Measurements from ENCODE around the gene BMP2K. TPM values are rescaled to one million over a fixed set of nuclear protein-coding genes. Genes with fewer than 3 reads are reported as not detected.

Gene BMP2K
- total RNA-seq, 2 experiments from 2014 or later, result 43.4 to 61.1 TPM

GRCh38 chr4:78732332-78733104, 43.6 kb upstream of the BMP2K start:
- DNase-seq (ENCODE audit: low spot score), result no peak
- no peaks in the 10 kb centered on the region for H3K9me3 ChIP-seq (ENCODE audit: low read length)

GRCh38 chr4:78734441-78735162, 41.5 kb upstream of the BMP2K start:
- peak overlapping the region; percentile 27; the same call in 1 of the 2 replicates for H2AFZ ChIP-seq (ENCODE audit: low read length)
- BruUV-seq (replicated peaks), result no TSS peak
- no peaks in the 10 kb centered on the region for H4K20me1 ChIP-seq (ENCODE audit: insufficient read depth, low read length)
- DNase-seq (ENCODE audit: low spot score), result peak; percentile 61
- no peaks in the 10 kb centered on the region for H3K36me3 ChIP-seq (ENCODE audit: insufficient read depth, low read length)
- no peaks in the 10 kb centered on the region for H3K9me2 ChIP-seq (ENCODE audit: insufficient read depth, low read length)
- TF ChIP-seq CTCF (conservative IDR thresholded peaks at IDR 0.05; ENCODE audit: low read length) (no peak), EZH2phosphoT487 (IDR thresholded peaks at IDR 0.05; ENCODE audit: borderline replicate concordance, low read depth, low read length) (no peak)
- intact Hi-C loops (cut with micrococcal nuclease; ENCODE audit: unreplicated experiment), result no loop called here
- no peak overlapping the region for H3K27ac ChIP-seq (ENCODE audit: low read depth, low read length, poor library complexity, severe bottlenecking)
- no peaks in the 10 kb centered on the region for H3K9me3 ChIP-seq (ENCODE audit: low read length)
- CTCF ChIA-PET (ENCODE audit: unreplicated experiment), result interaction anchor here (1.0 kb wide), 1 partner anchor 7 kb away, joined by 5 read pairs; no protein-coding TSS in a partner anchor
- POLR2A ChIA-PET, result interaction anchor here (1.0 to 4.5 kb wide), 4 partner anchors 8 to 27 kb away, joined by 3 to 25 read pairs (median 8); no protein-coding TSS in a partner anchor
- peak overlapping the region; percentile 43 for H3K4me2 ChIP-seq (ENCODE audit: low read length)
- peaks cover 33% of the 10 kb centered on the region for H3K4me1 ChIP-seq (ENCODE audit: insufficient read depth, low read length, poor library complexity, severe bottlenecking)
- H3K4me3 ChIP-seq (ENCODE audit: low read depth, low read length, poor library complexity, severe bottlenecking), result no peak overlapping the region
- no peaks in the 10 kb centered on the region for H3K79me2 ChIP-seq (ENCODE audit: insufficient read depth, low read depth, low read length)

More at GRCh38 chr4:78732332-78733104, 43.6 kb upstream of the BMP2K start:
- CTCF ChIA-PET (ENCODE audit: unreplicated experiment), result no interaction called here
- intact Hi-C loops (cut with micrococcal nuclease; ENCODE audit: unreplicated experiment), result no loop called here
- TF ChIP-seq EZH2phosphoT487 (IDR thresholded peaks at IDR 0.05; ENCODE audit: borderline replicate concordance, low read depth, low read length) (no peak), CTCF (conservative IDR thresholded peaks at IDR 0.05; ENCODE audit: low read length) (no peak)
- no peaks in the 10 kb centered on the region for H4K20me1 ChIP-seq (ENCODE audit: insufficient read depth, low read length)
- H3K27ac ChIP-seq (ENCODE audit: low read depth, low read length, poor library complexity, severe bottlenecking), result no peak overlapping the region
- POLR2A ChIA-PET, result interaction anchor here (0.7 to 1.6 kb wide), 3 partner anchors 11 to 34 kb away, joined by 3 read pairs; no protein-coding TSS in a partner anchor
- H3K36me3 ChIP-seq (ENCODE audit: insufficient read depth, low read length), result no peaks in the 10 kb centered on the region
- no peak overlapping the region for H2AFZ ChIP-seq (ENCODE audit: low read length)
- no TSS peak for BruUV-seq (replicated peaks)
- no peaks in the 10 kb centered on the region for H3K9me2 ChIP-seq (ENCODE audit: insufficient read depth, low read length)
- no peaks in the 10 kb centered on the region for H3K79me2 ChIP-seq (ENCODE audit: insufficient read depth, low read depth, low read length)
- no peak overlapping the region for H3K4me2 ChIP-seq (ENCODE audit: low read length)
- H3K4me3 ChIP-seq (ENCODE audit: low read depth, low read length, poor library complexity, severe bottlenecking), result no peak overlapping the region
- peaks cover 33% of the 10 kb centered on the region for H3K4me1 ChIP-seq (ENCODE audit: insufficient read depth, low read length, poor library complexity, severe bottlenecking)
